Measurements from ENCODE around the gene NXPH1.

DNA sequence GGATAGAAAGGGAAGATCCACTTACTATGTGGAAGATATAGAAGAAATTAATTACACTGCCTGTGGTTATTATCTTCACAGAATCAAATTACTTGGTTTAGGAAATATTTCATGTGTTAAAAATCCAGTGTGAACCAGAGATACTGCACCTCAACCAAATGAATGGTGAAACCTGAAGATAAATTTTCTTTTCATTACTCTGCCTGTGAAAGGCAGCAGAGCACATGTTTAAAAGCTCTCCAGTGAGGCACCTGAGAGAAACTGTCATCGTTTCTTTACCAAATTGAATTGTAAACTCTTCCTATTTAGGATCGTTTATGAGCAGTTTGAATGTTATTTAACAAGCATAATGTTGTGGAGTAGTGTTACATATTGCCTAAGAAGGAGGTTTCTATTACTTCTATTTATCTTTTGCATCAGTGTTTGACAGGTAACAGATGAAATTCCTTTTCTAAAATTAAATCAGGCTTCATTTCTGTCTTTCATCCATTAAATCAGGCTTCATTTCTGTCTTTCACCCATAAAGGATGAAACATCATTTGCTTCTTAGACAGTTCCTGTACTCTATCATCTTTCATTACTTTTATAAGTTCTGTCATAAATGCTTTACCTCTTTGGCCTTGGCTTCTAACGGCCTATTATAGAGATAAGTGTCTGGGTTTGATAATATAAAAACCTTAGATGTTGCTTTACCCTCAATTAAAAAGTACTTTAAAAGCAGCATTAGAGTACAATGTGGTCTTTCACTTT, 266.6 kb downstream of the NXPH1 start:
- TF ChIP-seq, protein P1, sequence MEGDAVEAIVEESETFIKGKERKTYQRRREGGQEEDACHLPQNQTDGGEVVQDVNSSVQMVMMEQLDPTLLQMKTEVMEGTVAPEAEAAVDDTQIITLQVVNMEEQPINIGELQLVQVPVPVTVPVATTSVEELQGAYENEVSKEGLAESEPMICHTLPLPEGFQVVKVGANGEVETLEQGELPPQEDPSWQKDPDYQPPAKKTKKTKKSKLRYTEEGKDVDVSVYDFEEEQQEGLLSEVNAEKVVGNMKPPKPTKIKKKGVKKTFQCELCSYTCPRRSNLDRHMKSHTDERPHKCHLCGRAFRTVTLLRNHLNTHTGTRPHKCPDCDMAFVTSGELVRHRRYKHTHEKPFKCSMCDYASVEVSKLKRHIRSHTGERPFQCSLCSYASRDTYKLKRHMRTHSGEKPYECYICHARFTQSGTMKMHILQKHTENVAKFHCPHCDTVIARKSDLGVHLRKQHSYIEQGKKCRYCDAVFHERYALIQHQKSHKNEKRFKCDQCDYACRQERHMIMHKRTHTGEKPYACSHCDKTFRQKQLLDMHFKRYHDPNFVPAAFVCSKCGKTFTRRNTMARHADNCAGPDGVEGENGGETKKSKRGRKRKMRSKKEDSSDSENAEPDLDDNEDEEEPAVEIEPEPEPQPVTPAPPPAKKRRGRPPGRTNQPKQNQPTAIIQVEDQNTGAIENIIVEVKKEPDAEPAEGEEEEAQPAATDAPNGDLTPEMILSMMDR (IDR thresholded peaks at IDR 0.05; ENCODE audit: low read depth, low read length, poor library complexity, severe bottlenecking): no peak
- TF ChIP-seq EZH2phosphoT487 (IDR thresholded peaks at IDR 0.05; ENCODE audit: borderline replicate concordance, low read length): no peak
